ENCODE measurements around the gene AUTS2. TPM values are rescaled to one million over a fixed set of nuclear protein-coding genes. Genes with fewer than 3 reads are reported as not detected.

The AUTS2 gene
- total RNA-seq, 6 experiments from 2014 or later: 10.4 to 32.0 (median 19.3) TPM

DNA sequence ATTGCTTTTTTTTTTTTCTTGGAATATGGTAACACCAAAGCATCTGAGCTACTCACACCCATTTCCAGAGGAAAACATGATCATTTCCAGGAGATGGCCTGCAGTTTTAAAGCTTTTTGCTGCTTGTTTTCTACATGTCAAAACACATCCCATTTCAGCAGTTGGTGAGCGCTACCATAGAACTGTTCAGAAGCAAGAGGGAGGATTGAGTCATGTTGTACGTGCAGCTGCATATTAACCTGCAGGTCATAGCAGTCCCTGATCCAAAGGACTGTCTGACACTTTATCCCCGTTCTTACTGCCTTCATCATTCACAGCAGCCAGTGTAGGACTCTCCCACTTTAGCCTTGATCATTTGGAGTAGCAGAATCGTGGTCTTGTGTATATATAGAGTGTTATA lies 124.6 kb downstream of the AUTS2 start:
- WGBS (ENCODE audit: insufficient coverage, low coverage, low lambda C conversion rate, missing lambda C conversion rate): 69% methylated on average over 3 of the region's 4 CpGs
- Histone ChIP-seq H3K4me1 (no peaks in the 10 kb centered on the region), H3K27ac (no peak overlapping the region), H3K4me3 (no peak overlapping the region), H3K9me3 (no peaks in the 10 kb centered on the region), H3K27me3 (no peaks in the 10 kb centered on the region), H3K36me3 (no peaks in the 10 kb centered on the region)
- ATAC-seq (no peak), DNase-seq (no peak)
- intact Hi-C loops (cut with DNase I): no loop called here
- TF ChIP-seq CTCF (IDR thresholded peaks at IDR 0.05): no peak
- TF ChIP-seq POLR2A (IDR thresholded peaks at IDR 0.05): no peak

DNA sequence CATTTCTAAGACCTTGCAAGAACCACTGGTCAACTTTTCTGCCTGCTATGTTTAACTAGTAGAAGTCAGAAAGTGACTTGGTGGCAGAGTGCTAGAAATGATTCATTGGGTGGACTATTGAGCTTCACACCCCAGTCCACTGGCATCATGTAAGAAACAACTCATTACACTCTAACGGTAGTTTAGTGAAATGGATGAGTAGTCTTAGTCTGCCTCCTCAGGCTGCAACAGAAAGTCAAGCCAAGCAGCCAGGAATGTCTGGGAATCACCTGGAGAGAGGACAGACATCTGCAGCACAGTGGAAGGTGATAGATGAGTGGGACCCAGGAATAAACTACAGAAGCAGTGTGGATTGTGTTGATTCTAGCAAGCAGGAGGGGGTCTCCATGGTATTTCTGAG lies 125.4 kb downstream of the AUTS2 start:
- H3K4me3 ChIP-seq: no peak overlapping the region
- TF ChIP-seq POLR2A (IDR thresholded peaks at IDR 0.05): no peak
- no peak for TF ChIP-seq CTCF (IDR thresholded peaks at IDR 0.05)
- no peaks in the 10 kb centered on the region for H3K27me3 ChIP-seq
- no peaks in the 10 kb centered on the region for H3K36me3 ChIP-seq
- H3K9me3 ChIP-seq: no peaks in the 10 kb centered on the region
- DNase-seq (no peak), ATAC-seq (no peak)
- H3K27ac ChIP-seq: no peak overlapping the region
- intact Hi-C loops (cut with DNase I): no loop called here
- 70% methylated on average over 1 of the region's 1 CpG for WGBS (ENCODE audit: insufficient coverage, low coverage, low lambda C conversion rate, missing lambda C conversion rate)
- H3K4me1 ChIP-seq: no peaks in the 10 kb centered on the region

- H3K36me3 ChIP-seq: no peaks in the 10 kb centered on the region
- no peak overlapping the region for H3K27ac ChIP-seq
- TF ChIP-seq CTCF (IDR thresholded peaks at IDR 0.05) (no peak), POLR2A (IDR thresholded peaks at IDR 0.05) (no peak)
- WGBS (ENCODE audit: insufficient coverage, low coverage, low lambda C conversion rate, missing lambda C conversion rate): 83% methylated on average over 3 of the region's 3 CpGs
- ATAC-seq (no peak), DNase-seq (no peak)
- no peak overlapping the region for H3K4me3 ChIP-seq
- no peaks in the 10 kb centered on the region for H3K27me3 ChIP-seq
- H3K4me1 ChIP-seq: no peaks in the 10 kb centered on the region
- intact Hi-C loops (cut with DNase I): no loop called here
- no peaks in the 10 kb centered on the region for H3K9me3 ChIP-seq
Measured at GRCh38 chr7:69728304-69728703, 130.0 kb downstream of the AUTS2 start.

- Histone ChIP-seq H3K36me3 (no peaks in the 10 kb centered on the region), H3K27me3 (no peaks in the 10 kb centered on the region), H3K9me3 (no peaks in the 10 kb centered on the region), H3K27ac (no peak overlapping the region), H3K4me3 (no peak overlapping the region), H3K4me1 (no peaks in the 10 kb centered on the region)
- TF ChIP-seq POLR2A (IDR thresholded peaks at IDR 0.05): no peak
- TF ChIP-seq CTCF (IDR thresholded peaks at IDR 0.05): no peak
- ATAC-seq: peak; percentile 58 to 85 (median 76)
- 26% methylated on average over 2 of the region's 2 CpGs for WGBS (ENCODE audit: insufficient coverage, low coverage, low lambda C conversion rate, missing lambda C conversion rate)
- DNase-seq: no peak
- intact Hi-C loops (cut with DNase I): no loop called here
Measured at GRCh38 chr7:69732203-69732602, 133.9 kb downstream of the AUTS2 start.

DNA sequence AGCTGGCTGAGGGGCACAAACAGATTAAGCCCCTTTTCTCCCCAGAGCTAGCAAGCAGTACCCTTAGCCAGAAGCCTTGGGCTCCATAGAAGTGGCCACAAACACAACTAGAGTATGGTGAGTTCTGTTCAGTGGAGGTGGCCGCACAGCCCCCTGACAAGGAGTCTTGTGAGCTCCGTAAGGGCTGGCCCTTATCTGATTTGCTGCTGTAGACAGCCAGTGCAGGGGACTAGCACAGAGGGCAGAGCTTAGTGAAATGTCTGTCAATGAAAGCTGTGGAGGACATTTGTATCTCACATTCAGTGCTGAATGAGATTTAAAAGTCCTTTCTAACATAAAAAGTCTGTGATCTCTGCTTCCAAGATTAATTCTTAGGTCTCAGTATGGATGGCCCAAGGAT lies 137.3 kb downstream of the AUTS2 start:
- no peaks in the 10 kb centered on the region for H3K27me3 ChIP-seq
- H3K27ac ChIP-seq: no peak overlapping the region
- 83% methylated on average over 2 of the region's 2 CpGs for WGBS (ENCODE audit: insufficient coverage, low coverage, low lambda C conversion rate, missing lambda C conversion rate)
- no peak overlapping the region for H3K4me3 ChIP-seq
- ATAC-seq: no peak
- no peaks in the 10 kb centered on the region for H3K9me3 ChIP-seq
- H3K4me1 ChIP-seq: no peaks in the 10 kb centered on the region
- H3K36me3 ChIP-seq: no peaks in the 10 kb centered on the region
- intact Hi-C loops (cut with DNase I): no loop called here
- DNase-seq: no peak
- no peak for TF ChIP-seq CTCF (IDR thresholded peaks at IDR 0.05)
- no peak for TF ChIP-seq POLR2A (IDR thresholded peaks at IDR 0.05)
